ENCODE results near the gene FLT4.

FLT4 gene

DNA sequence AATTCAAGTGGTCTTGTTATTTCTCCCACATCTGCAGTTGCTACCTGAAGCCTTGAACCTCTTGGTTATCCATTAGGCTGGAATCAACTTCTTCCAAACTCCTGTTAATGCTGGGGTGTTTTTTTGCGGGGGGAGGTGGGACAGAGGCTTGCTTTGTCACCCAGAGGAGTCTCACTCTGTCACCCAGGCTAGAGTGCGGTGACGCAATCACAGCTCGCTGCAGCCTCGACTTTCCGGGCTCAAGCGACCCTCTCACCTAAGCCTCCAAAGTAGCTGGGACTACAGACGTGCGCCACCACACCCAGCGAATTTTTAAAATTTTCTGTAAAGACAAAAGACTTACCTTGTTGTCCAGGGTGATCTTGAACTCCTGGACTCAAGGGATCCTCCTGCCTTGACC, 62.5 kb downstream of the FLT4 start:
- DNase-seq: no peak

DNA sequence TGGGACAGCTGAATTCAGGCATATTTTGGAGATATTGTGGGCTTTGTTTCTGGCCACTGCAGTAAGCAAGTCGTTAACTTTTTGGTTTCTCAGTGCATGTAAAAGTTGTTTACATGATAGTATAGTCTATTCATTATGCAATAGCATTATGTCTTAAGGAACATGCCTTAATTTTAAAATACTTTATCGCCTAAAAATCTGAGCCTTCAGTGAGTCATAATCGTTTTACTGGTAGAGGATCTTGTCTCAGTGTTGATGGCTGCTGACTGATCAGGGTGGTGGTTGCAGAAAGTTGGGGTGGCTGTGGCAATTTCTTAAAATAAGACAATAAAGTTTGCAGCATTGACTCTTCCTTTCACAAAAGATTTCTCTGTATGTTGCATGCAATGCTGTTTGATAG, 63.2 kb downstream of the FLT4 start:
- no peak for DNase-seq

GRCh38 chr5:180583738-180584137, 65.7 kb downstream of the FLT4 start:
- no peak for DNase-seq

GRCh38 chr5:180580681-180581080, 68.7 kb downstream of the FLT4 start:
- DNase-seq: no peak

- no peak for DNase-seq
Observed at GRCh38 chr5:180575571-180575970, 73.8 kb downstream of the FLT4 start.

GRCh38 chr5:180568914-180569313, 80.5 kb downstream of the FLT4 start:
- DNase-seq: no peak

DNA sequence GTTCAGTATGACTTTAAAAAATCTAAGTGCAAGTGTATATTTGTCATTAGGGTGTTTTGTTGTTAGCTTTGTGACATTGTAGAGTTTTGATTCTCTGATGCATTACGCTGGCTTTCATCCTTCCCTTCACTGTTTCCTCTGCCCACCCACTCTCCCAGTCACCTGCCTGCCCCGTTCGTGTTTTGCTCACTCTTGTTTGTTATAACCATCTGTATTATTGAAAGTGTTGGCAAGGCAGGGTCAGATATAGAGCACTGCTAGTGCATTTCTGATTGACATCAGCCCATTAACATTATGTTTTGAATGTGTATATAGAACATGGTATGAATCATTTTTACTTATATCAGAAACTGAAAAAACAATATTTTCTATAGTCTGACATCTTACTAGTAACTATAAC, 85.4 kb downstream of the FLT4 start:
- no peak for DNase-seq

GRCh38 chr5:180558232-180558631, 91.2 kb downstream of the FLT4 start:
- DNase-seq: no peak

DNA sequence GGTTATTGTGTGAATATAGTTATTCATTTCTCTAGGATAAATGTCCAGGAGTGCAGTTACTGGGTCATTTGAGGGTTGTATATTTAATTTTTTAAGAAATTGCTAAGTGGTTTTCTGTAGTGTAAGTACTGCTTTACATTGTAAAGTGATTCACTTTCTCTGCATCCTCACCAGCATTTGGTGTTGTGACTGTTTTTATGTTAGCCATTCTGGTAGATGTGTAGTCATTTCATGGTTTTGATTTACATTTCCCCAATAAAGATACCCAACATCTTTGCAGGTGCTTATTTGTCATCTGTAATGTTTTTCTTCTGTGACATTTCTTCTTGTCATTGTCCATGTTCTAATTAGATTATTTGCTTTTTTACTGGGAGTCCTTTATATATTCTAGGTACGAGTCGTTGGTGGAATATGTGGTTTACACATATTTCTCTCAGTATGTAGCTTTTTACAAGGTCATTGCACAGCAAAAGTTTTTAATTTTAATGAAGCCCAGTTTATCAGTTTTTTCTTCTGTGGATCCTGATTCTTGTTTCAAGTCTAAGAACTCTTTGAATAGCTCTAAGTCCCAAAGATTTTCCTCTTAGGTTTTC, 92.1 kb downstream of the FLT4 start:
- no peak for DNase-seq

- no peak for DNase-seq
Observed at GRCh38 chr5:180555168-180555921, 94.1 kb downstream of the FLT4 start.

GRCh38 chr5:180553530-180553929, 95.9 kb downstream of the FLT4 start:
- no peak for DNase-seq
